C4-2B (cell line): ENCODE data around the gene DNAJC25.

Source experiments
- H3K27ac ChIP-seq: fragments of 450-650 bp; 2 replicates; pipeline ENCODE4 v1.5.1; 2017
- CTCF ChIP-seq: fragments of 450-650 bp; conservative IDR thresholded peaks from 2 replicates; pipeline ENCODE4 v1.5.1; 2017; ENCODE audit warnings: mild to moderate bottlenecking
- ZFX ChIP-seq: fragments of 450-650 bp; IDR thresholded peaks from 2 replicates; pipeline ENCODE4 v1.6.1; 2017

Gene DNAJC25

GRCh38 chr9:111627260-111627963 is 3.7 kb upstream of the DNAJC25 start:
- no peak for TF ChIP-seq CTCF
- TF ChIP-seq ZFX, result no peak
- H3K27ac ChIP-seq, result no peak overlapping the region

- no peak overlapping the region for H3K27ac ChIP-seq
- TF ChIP-seq ZFX (no peak), CTCF (no peak)
Observed at GRCh38 chr9:111628411-111628810, 2.7 kb upstream of the DNAJC25 start.

DNA sequence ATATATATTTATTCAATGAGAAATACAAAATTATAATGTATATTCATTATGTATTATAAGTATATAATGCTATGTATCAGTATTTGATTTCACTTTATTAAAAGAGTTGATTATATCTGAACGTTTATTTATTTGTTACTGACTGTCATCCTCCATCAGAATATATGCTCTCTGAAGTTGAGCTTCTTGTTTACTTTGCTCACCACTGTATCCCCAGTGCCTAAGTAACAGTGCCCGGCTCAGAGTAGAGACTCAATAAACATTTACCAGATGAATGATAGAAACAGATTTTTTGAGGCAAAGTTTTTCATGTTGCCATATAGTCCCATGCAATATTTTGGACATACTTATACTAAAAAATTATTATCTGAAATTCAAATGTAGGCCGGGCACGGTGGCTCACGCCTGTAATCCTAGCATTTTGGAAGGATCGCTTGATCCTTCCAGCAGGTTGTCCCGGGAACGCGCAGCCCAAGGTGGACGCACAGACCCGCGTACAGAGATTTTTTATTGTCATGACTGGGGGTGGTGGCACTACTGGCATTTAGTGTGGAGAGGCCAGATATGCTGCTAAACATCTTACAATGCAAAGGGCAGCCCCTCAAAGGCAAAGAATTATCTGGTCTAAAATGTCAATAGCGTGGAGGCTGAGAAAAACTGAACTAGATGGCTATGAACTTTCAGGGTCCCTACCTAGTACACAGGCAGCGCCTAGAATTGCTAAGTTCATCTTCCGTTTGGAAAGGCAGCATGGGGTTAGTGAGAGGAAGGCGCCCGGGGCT is 761 bp upstream of the DNAJC25 start:
- no peak for TF ChIP-seq ZFX
- no peak for TF ChIP-seq CTCF
- H3K27ac ChIP-seq, result peak overlapping the region; percentile 92

DNA sequence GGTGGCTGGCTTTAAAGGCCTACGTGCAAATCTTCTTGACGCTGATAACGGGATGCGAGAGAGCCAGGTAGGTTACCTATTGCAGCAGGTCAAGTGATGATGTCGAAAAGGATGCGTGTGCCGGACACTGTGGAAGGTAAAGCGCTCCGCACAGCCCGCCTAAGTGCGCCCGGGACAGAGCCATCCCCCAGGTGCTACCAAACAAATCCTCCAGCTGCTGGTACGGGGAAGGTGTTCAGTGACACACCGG is 245 bp upstream of the DNAJC25 start:
- H3K27ac ChIP-seq, result peak overlapping the region; percentile 92
- no peak for TF ChIP-seq ZFX
- TF ChIP-seq CTCF, result no peak

GRCh38 chr9:111632060-111632459 is 926 bp downstream of the DNAJC25 start:
- H3K27ac ChIP-seq, result peak overlapping the region; percentile 92
- TF ChIP-seq ZFX (no peak), CTCF (no peak)

DNA sequence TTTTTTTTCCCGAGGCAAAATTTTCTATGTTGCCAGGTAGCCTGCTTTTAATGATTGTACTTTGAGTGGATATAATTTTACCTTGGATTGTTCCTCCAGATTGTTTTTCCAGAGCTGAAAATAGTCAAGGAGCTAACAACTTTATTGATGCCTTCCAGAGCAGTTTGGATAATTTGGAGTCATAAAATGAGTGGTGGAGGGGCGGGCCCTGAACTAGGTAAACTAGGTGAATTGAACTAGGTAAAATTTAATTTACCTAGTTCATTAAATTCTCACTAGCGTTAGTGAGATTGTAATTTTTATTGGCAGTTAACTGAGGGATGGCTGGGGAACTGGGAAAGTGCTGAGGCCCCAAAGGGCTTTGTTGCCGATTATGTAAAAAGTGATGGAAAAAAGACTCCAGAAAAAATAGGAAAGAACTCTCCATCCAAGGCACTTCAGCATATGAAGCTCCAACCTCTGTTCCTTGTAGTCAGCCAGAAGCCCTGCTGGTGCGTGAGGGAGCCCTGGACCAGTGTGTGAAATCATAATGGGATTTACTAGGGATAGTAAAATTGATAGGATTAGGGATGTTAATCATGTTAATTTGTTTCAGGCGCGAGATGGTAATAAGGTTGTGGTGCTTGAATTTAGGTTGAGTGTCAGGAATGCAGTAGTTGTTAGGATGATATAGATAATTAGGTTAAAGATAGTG is 1.7 kb downstream of the DNAJC25 start:
- no peak overlapping the region for H3K27ac ChIP-seq
- no peak for TF ChIP-seq ZFX
- TF ChIP-seq CTCF, result no peak

DNA sequence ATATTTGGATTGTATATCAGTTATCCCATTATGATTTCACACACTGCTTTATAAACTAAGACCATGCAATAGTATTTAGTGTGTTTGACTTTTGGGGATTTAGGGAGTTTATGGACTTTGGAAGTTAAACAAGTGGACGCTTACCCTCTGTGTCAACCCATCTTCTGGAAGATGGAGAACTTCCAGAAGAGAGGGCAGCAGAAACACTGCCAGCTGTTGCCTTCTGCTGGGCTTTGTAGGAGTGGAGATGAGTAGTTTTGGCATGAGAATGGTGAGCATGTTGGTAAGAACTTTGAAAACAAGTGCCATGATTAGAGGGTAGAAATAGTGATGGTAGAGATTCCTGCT is 2.2 kb downstream of the DNAJC25 start:
- TF ChIP-seq ZFX (no peak), CTCF (no peak)
- H3K27ac ChIP-seq, result no peak overlapping the region
